ENCODE results near the gene YKT6. TPM values are rescaled to one million over a fixed set of nuclear protein-coding genes. Genes with fewer than 3 reads are reported as not detected.

YKT6 gene
- total RNA-seq, 1 experiment from 2014 or later, result 146 TPM

- Mint-ChIP-seq H3K4me3 (ENCODE audit: low read depth, unreplicated experiment) (no peak overlapping the region), H3K27me3 (ENCODE audit: unreplicated experiment) (peaks cover 71% of the 10 kb centered on the region), H3K9me3 (ENCODE audit: low read depth, unreplicated experiment) (no peaks in the 10 kb centered on the region), H3K36me3 (ENCODE audit: insufficient read depth, unreplicated experiment) (no peaks in the 10 kb centered on the region), H3K27ac (ENCODE audit: unreplicated experiment) (no peak overlapping the region), H3K4me1 (ENCODE audit: low read depth, unreplicated experiment) (no peaks in the 10 kb centered on the region)
- no TSS peak for BruUV-seq (replicated peaks)
- DNase-seq, result no peak
- CTCF ChIA-PET, result interaction anchor here (0.5 to 1.2 kb wide), 3 partner anchors 9 to 54 kb away, joined by 3 to 4 read pairs (median 4); no protein-coding TSS in a partner anchor
- no peak for TF ChIP-seq CTCF (IDR thresholded peaks at IDR 0.05; ENCODE audit: unreplicated experiment)
- intact Hi-C loops (cut with micrococcal nuclease; ENCODE audit: unreplicated experiment), result no loop called here
Measured at GRCh38 chr7:44158096-44158872, 42.5 kb upstream of the YKT6 start.

GRCh38 chr7:44158873-44159631, 41.7 kb upstream of the YKT6 start:
- CTCF ChIA-PET, result interaction anchor here (0.9 to 1.2 kb wide), 2 partner anchors 9 to 28 kb away, joined by 3 to 4 read pairs; no protein-coding TSS in a partner anchor
- no TSS peak for BruUV-seq (replicated peaks)
- no peaks in the 10 kb centered on the region for H3K9me3 Mint-ChIP-seq (ENCODE audit: low read depth, unreplicated experiment)
- no peaks in the 10 kb centered on the region for H3K4me1 Mint-ChIP-seq (ENCODE audit: low read depth, unreplicated experiment)
- peaks cover 78% of the 10 kb centered on the region for H3K27me3 Mint-ChIP-seq (ENCODE audit: unreplicated experiment)
- intact Hi-C loops (cut with micrococcal nuclease; ENCODE audit: unreplicated experiment), result no loop called here
- DNase-seq, result no peak
- no peak overlapping the region for H3K4me3 Mint-ChIP-seq (ENCODE audit: low read depth, unreplicated experiment)
- H3K27ac Mint-ChIP-seq (ENCODE audit: unreplicated experiment), result no peak overlapping the region
- no peaks in the 10 kb centered on the region for H3K36me3 Mint-ChIP-seq (ENCODE audit: insufficient read depth, unreplicated experiment)
- TF ChIP-seq CTCF (IDR thresholded peaks at IDR 0.05; ENCODE audit: unreplicated experiment), result no peak

- Mint-ChIP-seq H3K27ac (ENCODE audit: unreplicated experiment) (no peak overlapping the region), H3K4me3 (ENCODE audit: low read depth, unreplicated experiment) (no peak overlapping the region), H3K4me1 (ENCODE audit: low read depth, unreplicated experiment) (no peaks in the 10 kb centered on the region), H3K36me3 (ENCODE audit: insufficient read depth, unreplicated experiment) (no peaks in the 10 kb centered on the region), H3K27me3 (ENCODE audit: unreplicated experiment) (peaks cover 78% of the 10 kb centered on the region), H3K9me3 (ENCODE audit: low read depth, unreplicated experiment) (no peaks in the 10 kb centered on the region)
- no TSS peak for BruUV-seq (replicated peaks)
- CTCF ChIA-PET, result no interaction called here
- no peak for DNase-seq
- no peak for TF ChIP-seq CTCF (IDR thresholded peaks at IDR 0.05; ENCODE audit: unreplicated experiment)
- intact Hi-C loops (cut with micrococcal nuclease; ENCODE audit: unreplicated experiment), result no loop called here
Measured at GRCh38 chr7:44159824-44160630, 40.8 kb upstream of the YKT6 start.

GRCh38 chr7:44161371-44161770, 39.4 kb upstream of the YKT6 start:
- Mint-ChIP-seq H3K4me3 (ENCODE audit: low read depth, unreplicated experiment) (no peak overlapping the region), H3K4me1 (ENCODE audit: low read depth, unreplicated experiment) (no peaks in the 10 kb centered on the region), H3K36me3 (ENCODE audit: insufficient read depth, unreplicated experiment) (no peaks in the 10 kb centered on the region), H3K27ac (ENCODE audit: unreplicated experiment) (no peak overlapping the region), H3K27me3 (ENCODE audit: unreplicated experiment) (peaks cover 79% of the 10 kb centered on the region), H3K9me3 (ENCODE audit: low read depth, unreplicated experiment) (peaks cover 2% of the 10 kb centered on the region)
- DNase-seq, result no peak
- CTCF ChIA-PET, result interaction anchor here (0.6 kb wide), 1 partner anchor 65 kb away, joined by 6 read pairs; no protein-coding TSS in a partner anchor
- no peak for TF ChIP-seq CTCF (IDR thresholded peaks at IDR 0.05; ENCODE audit: unreplicated experiment)
- BruUV-seq (replicated peaks), result no TSS peak
- intact Hi-C loops (cut with micrococcal nuclease; ENCODE audit: unreplicated experiment), result no loop called here
